ENCODE data around the gene LCP1. TPM values are rescaled to one million over a fixed set of nuclear protein-coding genes. Genes with fewer than 3 reads are reported as not detected.

LCP1 gene
- total RNA-seq, 1 experiment from 2014 or later: 54.6 TPM

- intact Hi-C loops (cut with micrococcal nuclease; ENCODE audit: unreplicated experiment): no loop called here
- CTCF ChIA-PET: no interaction called here
- no TSS peak for BruUV-seq (replicated peaks)
- Mint-ChIP-seq H3K36me3 (ENCODE audit: insufficient read depth, unreplicated experiment) (no peaks in the 10 kb centered on the region), H3K9me3 (ENCODE audit: low read depth, unreplicated experiment) (no peaks in the 10 kb centered on the region), H3K4me1 (ENCODE audit: low read depth, unreplicated experiment) (no peaks in the 10 kb centered on the region), H3K27me3 (ENCODE audit: unreplicated experiment) (no peaks in the 10 kb centered on the region), H3K27ac (ENCODE audit: unreplicated experiment) (no peak overlapping the region), H3K4me3 (ENCODE audit: low read depth, unreplicated experiment) (no peak overlapping the region)
- no peak for TF ChIP-seq CTCF (IDR thresholded peaks at IDR 0.05; ENCODE audit: unreplicated experiment)
- DNase-seq: no peak
These were observed 104.7 kb downstream of the LCP1 start for GRCh38 chr13:46077265-46077664.

- no peaks in the 10 kb centered on the region for H3K4me1 Mint-ChIP-seq (ENCODE audit: low read depth, unreplicated experiment)
- CTCF ChIA-PET: no interaction called here
- intact Hi-C loops (cut with micrococcal nuclease; ENCODE audit: unreplicated experiment): no loop called here
- DNase-seq: no peak
- TF ChIP-seq CTCF (IDR thresholded peaks at IDR 0.05; ENCODE audit: unreplicated experiment): no peak
- H3K27me3 Mint-ChIP-seq (ENCODE audit: unreplicated experiment): no peaks in the 10 kb centered on the region
- no peak overlapping the region for H3K27ac Mint-ChIP-seq (ENCODE audit: unreplicated experiment)
- no peaks in the 10 kb centered on the region for H3K9me3 Mint-ChIP-seq (ENCODE audit: low read depth, unreplicated experiment)
- H3K4me3 Mint-ChIP-seq (ENCODE audit: low read depth, unreplicated experiment): no peak overlapping the region
- H3K36me3 Mint-ChIP-seq (ENCODE audit: insufficient read depth, unreplicated experiment): no peaks in the 10 kb centered on the region
- no TSS peak for BruUV-seq (replicated peaks)
These were observed 105.2 kb downstream of the LCP1 start for GRCh38 chr13:46076827-46077226.

Other genes starting within 250 kb of the LCP1 start
- 28.5 and 31.7 TPM in 2 replicates for gene ZC3H13, start 129.4 kb downstream of the LCP1 start, total RNA-seq (2022)
- gene CPB2, start 77.1 kb downstream of the LCP1 start, total RNA-seq (2022): not detected in 2 replicates
- gene LRRC63, start 29.8 kb upstream of the LCP1 start, total RNA-seq (2022): 0.32 and 0.38 TPM in 2 replicates
- gene RUBCNL, start 205.1 kb upstream of the LCP1 start, total RNA-seq (2022): not detected in 2 replicates